CD4-positive, alpha-beta T cell (primary cell): ENCODE data around the gene PLCB3. TPM values are rescaled to one million over a fixed set of nuclear protein-coding genes. Genes with fewer than 3 reads are reported as not detected.

Experiments
- ATAC-seq: fragments of 200-7000 bp; cut with Tn5 transposase; one replicate; pipeline ENCODE4 v1.10.0; 2022; ENCODE audit warnings: mild to moderate bottlenecking; ENCODE audit not compliant: poor library complexity
- CTCF ChIA-PET: fragments of 350-600 bp; sonication (Branson Sonifier 250); formaldehyde crosslinking; loops from one replicate; lab custom pipeline; 2021; ENCODE audit warnings: antibody characterized with exemption, inconsistent platforms; lab: Charles Lee
- POLR2A ChIA-PET: fragments of 350-600 bp; sonication (Branson Sonifier 250); formaldehyde crosslinking; loops from one replicate; lab custom pipeline; 2021; ENCODE audit warnings: antibody characterized with exemption, inconsistent platforms; lab: Charles Lee
- DNase-seq, 14 experiments: peaks; one replicate each; pipeline ENCODE4 v3.0.0-alpha.2; 2013 to 2020; ENCODE audit warnings: mixed read lengths in 2 of 14
- H3K27ac ChIP-seq, 2 donors: one replicate each; pipeline versions ENCODE4 v1.5.1 to v1.7.0; 2013; ENCODE audit warnings: low read length in 2 of 2, low read depth in 1 of 2, mild to moderate bottlenecking in 1 of 2
- H3K27me3 ChIP-seq, 2 experiments: 1 replicate in 1 of 2; 2 replicates in 1 of 2; pipeline versions ENCODE4 v1.6.1 to v1.7.0; 2013; ENCODE audit warnings: low read length in 2 of 2, control low read depth in 1 of 2, mild to moderate bottlenecking in 1 of 2, moderate library complexity in 1 of 2; ENCODE audit not compliant: insufficient read depth in 2 of 2, control insufficient read depth in 1 of 2
- H3K36me3 ChIP-seq: one replicate; pipeline ENCODE4 v1.6.1; 2013; ENCODE audit warnings: low read length, control low read depth; ENCODE audit not compliant: insufficient read depth
- H3K4me1 ChIP-seq: one replicate; pipeline ENCODE4 v1.6.1; 2013; ENCODE audit warnings: low read length, control low read depth; ENCODE audit not compliant: insufficient read depth
- H3K4me3 ChIP-seq: one replicate; pipeline ENCODE4 v1.5.1; 2013; ENCODE audit warnings: mild to moderate bottlenecking, low read length, moderate library complexity
- H3K9me3 ChIP-seq, 2 experiments: 1 replicate in 1 of 2; 2 replicates in 1 of 2; pipeline versions ENCODE4 v1.6.1 to v1.7.0; 2013; ENCODE audit warnings: low read length in 2 of 2, mild to moderate bottlenecking in 2 of 2, control low read depth in 1 of 2, moderate library complexity in 1 of 2; ENCODE audit not compliant: control insufficient read depth in 1 of 2, insufficient read depth in 1 of 2
- H3K27ac Mint-ChIP-seq: one replicate; pipeline ENCODE4 v1.8.0; 2020; ENCODE audit warnings: mixed read lengths
- H3K27me3 Mint-ChIP-seq: one replicate; pipeline ENCODE4 v1.8.0; 2021; ENCODE audit warnings: mixed read lengths
- H3K36me3 Mint-ChIP-seq: one replicate; pipeline ENCODE4 v1.8.0; 2021; ENCODE audit warnings: low read depth, mixed read lengths
- H3K4me1 Mint-ChIP-seq: one replicate; pipeline ENCODE4 v1.8.0; 2021; ENCODE audit warnings: low read depth, mixed read lengths
- H3K4me3 Mint-ChIP-seq: one replicate; pipeline ENCODE4 v1.8.0; 2020; ENCODE audit warnings: mild to moderate bottlenecking, mixed read lengths
- H3K9me3 Mint-ChIP-seq: one replicate; pipeline ENCODE4 v1.8.0; 2020; ENCODE audit warnings: mixed read lengths
- CTCF ChIP-seq: fragments of 200-600 bp; IDR thresholded peaks from one replicate; pipeline ENCODE4 v1.8.0; 2022; ENCODE audit warnings: antibody characterized with exemption, mild to moderate bottlenecking
- intact Hi-C, 2 experiments: fragments of 100-400 bp; cut with DNase I in 1 of 2; cut with micrococcal nuclease in 1 of 2; formaldehyde crosslinking; loops; one replicate each; pipeline versions ENCODE4 v1.15.1 to v1.9.0; 2023 to 2025; cut with DNase I, micrococcal nuclease
- total RNA-seq, 174 experiments: library from RNA in 2 of 174; stranded (reverse) in 2 of 174; gene quantifications; one replicate each; pipeline ENCODE4 v1.2.3 and lab custom pipeline; 2021 to 2026

Gene PLCB3
- total RNA-seq, 2 experiments from 2014 or later: 2.5 to 2.7 TPM

- ChIA-PET POLR2A (interaction anchor here (1.0 to 2.5 kb wide), 5 partner anchors 8 to 83 kb away, joined by 3 to 11 read pairs (median 4); partner anchors contain the start of genes FERMT3, NUDT22, PRDX5 and TRMT112), CTCF (interaction anchor here (0.6 to 1.6 kb wide), 5 partner anchors 10 to 83 kb away, joined by 3 to 8 read pairs (median 3); partner anchors contain the start of genes PPP1R14B and PRDX5)
- H3K9me3 Mint-ChIP-seq: no peaks in the 10 kb centered on the region
- H3K36me3 ChIP-seq: peaks cover 12% of the 10 kb centered on the region
- DNase-seq (peak in 11 of 14 experiments; percentile 39 to 86 (median 54)), ATAC-seq (peak; percentile 61)
- TF ChIP-seq CTCF: no peak
- H3K9me3 ChIP-seq: no peaks in the 10 kb centered on the region
- no peaks in the 10 kb centered on the region for H3K27me3 Mint-ChIP-seq
- intact Hi-C loops: loop anchor here in 1 of 2 experiments (5.0 kb wide), 2 partner anchors 37 to 48 kb away; partner anchors contain the start of gene STIP1
- no peaks in the 10 kb centered on the region for H3K27me3 ChIP-seq
- H3K4me1 ChIP-seq: peaks cover 63% of the 10 kb centered on the region
- peak overlapping the region; percentile 65 for H3K4me3 ChIP-seq
- peak overlapping the region in 1 of 2 donors; percentile 57 for H3K27ac ChIP-seq
- H3K27ac Mint-ChIP-seq: peak overlapping the region; percentile 88
- peaks cover 10% of the 10 kb centered on the region for H3K36me3 Mint-ChIP-seq
- H3K4me3 Mint-ChIP-seq: peak overlapping the region; percentile 86
- peaks cover 46% of the 10 kb centered on the region for H3K4me1 Mint-ChIP-seq
Measured at GRCh38 chr11:64234647-64235379, 16.5 kb upstream of the PLCB3 start.

GRCh38 chr11:64235437-64236161 is 15.7 kb upstream of the PLCB3 start:
- Histone ChIP-seq H3K4me1 (peaks cover 66% of the 10 kb centered on the region), H3K27ac (peak overlapping the region in 1 of 2 donors; percentile 57), H3K36me3 (peaks cover 12% of the 10 kb centered on the region), H3K27me3 (no peaks in the 10 kb centered on the region), H3K4me3 (peak overlapping the region; percentile 65), H3K9me3 (no peaks in the 10 kb centered on the region)
- no peaks in the 10 kb centered on the region for H3K27me3 Mint-ChIP-seq
- peaks cover 17% of the 10 kb centered on the region for H3K36me3 Mint-ChIP-seq
- peaks cover 47% of the 10 kb centered on the region for H3K4me1 Mint-ChIP-seq
- CTCF ChIA-PET: interaction anchor here (0.8 to 2.6 kb wide), 4 partner anchors 10 to 31 kb away, joined by 3 to 8 read pairs (median 5); partner anchors contain the start of gene PPP1R14B
- no peak for TF ChIP-seq CTCF
- peak overlapping the region; percentile 88 for H3K27ac Mint-ChIP-seq
- no peak for DNase-seq
- POLR2A ChIA-PET: interaction anchor here (1.0 to 2.5 kb wide), 5 partner anchors 9 to 82 kb away, joined by 3 to 11 read pairs (median 4); partner anchors contain the start of genes FERMT3, NUDT22, PRDX5 and TRMT112
- H3K9me3 Mint-ChIP-seq: no peaks in the 10 kb centered on the region
- ATAC-seq: no peak
- peak overlapping the region; percentile 86 for H3K4me3 Mint-ChIP-seq
- intact Hi-C loops: no loop called here

- Mint-ChIP-seq H3K27ac (peak overlapping the region; percentile 100), H3K27me3 (no peaks in the 10 kb centered on the region), H3K36me3 (peaks cover 28% of the 10 kb centered on the region), H3K9me3 (no peaks in the 10 kb centered on the region), H3K4me1 (peaks cover 45% of the 10 kb centered on the region), H3K4me3 (peak overlapping the region; percentile 54)
- Histone ChIP-seq H3K9me3 (no peaks in the 10 kb centered on the region), H3K4me1 (peaks cover 59% of the 10 kb centered on the region), H3K36me3 (peaks cover 12% of the 10 kb centered on the region), H3K27me3 (no peaks in the 10 kb centered on the region), H3K4me3 (no peak overlapping the region), H3K27ac (no peak overlapping the region)
- ATAC-seq (no peak), DNase-seq (no peak)
- TF ChIP-seq CTCF: no peak
- POLR2A ChIA-PET: interaction anchor here (0.7 to 2.5 kb wide), 2 partner anchors 11 to 684 kb away, joined by 3 to 10 read pairs; partner anchors contain the start of genes NUDT22 and TRPT1
- intact Hi-C loops: no loop called here
- CTCF ChIA-PET: interaction anchor here (0.8 to 2.6 kb wide), 2 partner anchors 11 to 33 kb away, joined by 3 to 7 read pairs; no protein-coding TSS in a partner anchor
Measured at GRCh38 chr11:64237484-64237951, 13.8 kb upstream of the PLCB3 start.
